GM18868 (cell line): ENCODE results near the gene PTPRD.

Experiments
- ATAC-seq: cut with Tn5 transposase; IDR thresholded peaks from one replicate; pipeline ENCODE4 v1.9.1; 2021; ENCODE audit warnings: mild to moderate bottlenecking, moderate library complexity; ENCODE audit not compliant: unreplicated experiment

Gene PTPRD

GRCh38 chr9:8572209-8572608 lies 2040.6 kb downstream of the PTPRD start:
- no peak for ATAC-seq

- ATAC-seq, result no peak
Measured at GRCh38 chr9:8571643-8572042, 2041.2 kb downstream of the PTPRD start.

GRCh38 chr9:8570776-8571175 lies 2042.0 kb downstream of the PTPRD start:
- no peak for ATAC-seq

- no peak for ATAC-seq
Measured at GRCh38 chr9:8569823-8570222, 2043.0 kb downstream of the PTPRD start.

- ATAC-seq, result no peak
Measured at GRCh38 chr9:8567963-8568579, 2044.7 kb downstream of the PTPRD start.

- no peak for ATAC-seq
Measured at GRCh38 chr9:8564960-8565359, 2047.8 kb downstream of the PTPRD start.

- no peak for ATAC-seq
Measured at GRCh38 chr9:8560560-8561525, 2052.0 kb downstream of the PTPRD start.

GRCh38 chr9:8558176-8558575 lies 2054.6 kb downstream of the PTPRD start:
- ATAC-seq, result no peak

- ATAC-seq, result no peak
Measured at GRCh38 chr9:8555762-8556500, 2056.9 kb downstream of the PTPRD start.

- ATAC-seq, result no peak
Measured at GRCh38 chr9:8553444-8553843, 2059.4 kb downstream of the PTPRD start.

- ATAC-seq, result no peak
Measured at GRCh38 chr9:8552732-8553131, 2060.1 kb downstream of the PTPRD start.

GRCh38 chr9:8549214-8549613 lies 2063.6 kb downstream of the PTPRD start:
- ATAC-seq, result no peak

- no peak for ATAC-seq
Measured at GRCh38 chr9:8543219-8543618, 2069.6 kb downstream of the PTPRD start.

GRCh38 chr9:8542537-8542936 lies 2070.3 kb downstream of the PTPRD start:
- no peak for ATAC-seq

- no peak for ATAC-seq
Measured at GRCh38 chr9:8539681-8540197, 2073.1 kb downstream of the PTPRD start.

- ATAC-seq, result no peak
Measured at GRCh38 chr9:8536845-8537244, 2076.0 kb downstream of the PTPRD start.

- no peak for ATAC-seq
Measured at GRCh38 chr9:8534828-8535227, 2078.0 kb downstream of the PTPRD start.

- no peak for ATAC-seq
Measured at GRCh38 chr9:8533681-8534080, 2079.1 kb downstream of the PTPRD start.

GRCh38 chr9:8531826-8532415 lies 2080.9 kb downstream of the PTPRD start:
- ATAC-seq, result no peak

- no peak for ATAC-seq
Measured at GRCh38 chr9:8521112-8521511, 2091.7 kb downstream of the PTPRD start.

GRCh38 chr9:8515748-8516147 lies 2097.1 kb downstream of the PTPRD start:
- ATAC-seq, result no peak
